IPS-NIHi11 (cell line): ENCODE measurements around the gene GPR12.

ENCODE experiments used
- DNase-seq: peaks from one replicate; pipeline ENCODE4 v3.0.0; 2012; ENCODE audit warnings: mixed read lengths, low spot score

Gene GPR12

GRCh38 chr13:26759907-26760831 is at the start of gene GPR12:
Gene GPR12 (minus strand): TSS chr13:26760786. CDS start chr13:26759827, 959 bp downstream.
- peak; percentile 46 for DNase-seq

- DNase-seq, result no peak
Observed at GRCh38 chr13:26810095-26810494, 49.5 kb upstream of the GPR12 start.

- DNase-seq, result no peak
Observed at GRCh38 chr13:26806891-26807290, 46.3 kb upstream of the GPR12 start.

- no peak for DNase-seq
Observed at GRCh38 chr13:26787961-26788360, 27.4 kb upstream of the GPR12 start.

GRCh38 chr13:26786651-26787295 is 26.2 kb upstream of the GPR12 start:
- no peak for DNase-seq

- DNase-seq, result peak; percentile 35
Observed at GRCh38 chr13:26785838-26786630, 25.4 kb upstream of the GPR12 start.

GRCh38 chr13:26784704-26785639 is 24.4 kb upstream of the GPR12 start:
- no peak for DNase-seq

- no peak for DNase-seq
Observed at GRCh38 chr13:26780411-26780810, 19.8 kb upstream of the GPR12 start.

- no peak for DNase-seq
Observed at GRCh38 chr13:26779321-26779720, 18.7 kb upstream of the GPR12 start.

GRCh38 chr13:26772531-26772930 is 11.9 kb upstream of the GPR12 start:
- no peak for DNase-seq

GRCh38 chr13:26771796-26772195 is 11.2 kb upstream of the GPR12 start:
- no peak for DNase-seq

GRCh38 chr13:26762745-26763345 is 2.3 kb upstream of the GPR12 start:
- DNase-seq, result no peak

GRCh38 chr13:26760832-26761582 is 421 bp upstream of the GPR12 start:
- DNase-seq, result peak; percentile 58

- DNase-seq, result no peak
Observed at GRCh38 chr13:26759249-26759906, 1.2 kb downstream of the GPR12 start.

- no peak for DNase-seq
Observed at GRCh38 chr13:26758496-26759157, 2.0 kb downstream of the GPR12 start.

GRCh38 chr13:26756961-26757360 is 3.6 kb downstream of the GPR12 start:
- no peak for DNase-seq

GRCh38 chr13:26752671-26753070 is 7.9 kb downstream of the GPR12 start:
- DNase-seq, result no peak

- no peak for DNase-seq
Observed at GRCh38 chr13:26749905-26750304, 10.7 kb downstream of the GPR12 start.

- peak; percentile 43 for DNase-seq
Observed at GRCh38 chr13:26749285-26749684, 11.3 kb downstream of the GPR12 start.
